Stimulated activated CD4-positive, alpha-beta T cell treated with anti-CD3 and anti-CD28 coated beads, Interleukin-1b, Interleukin-23, amount 100 ng/mL, for 1 hour (primary cell): ENCODE results near the gene AMPD2.

Experiments
- DNase-seq, 2 donors: peaks; one replicate each; pipeline ENCODE4 v3.0.0-alpha.2; 2020; ENCODE audit warnings: low read depth in 2 of 2

The AMPD2 gene

DNA sequence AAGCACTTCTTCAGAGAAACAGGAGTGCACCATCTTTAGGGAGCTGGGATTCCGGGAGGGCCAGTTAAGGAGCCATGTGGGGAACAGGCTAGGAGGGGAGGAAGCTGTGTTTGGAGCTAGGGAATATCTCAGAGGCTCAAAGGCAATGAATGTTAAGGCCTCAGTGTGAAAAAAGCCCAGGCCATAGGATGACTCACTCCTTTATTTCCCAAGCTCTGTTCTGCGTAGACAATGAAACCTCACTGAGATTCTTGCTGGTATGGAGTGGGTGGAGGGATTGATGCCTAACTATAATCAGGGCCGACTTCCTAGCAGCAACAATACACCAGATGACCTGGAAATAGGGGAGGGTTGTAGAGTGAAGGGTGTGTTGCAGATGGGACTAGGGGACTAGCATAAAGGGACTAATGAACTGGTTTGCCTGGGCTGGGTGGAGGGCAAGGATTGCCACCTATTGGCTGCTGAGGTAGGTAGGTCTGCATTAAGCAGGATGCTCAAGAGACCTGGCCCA, 2.3 kb upstream of the AMPD2 start:
- no peak for DNase-seq

DNA sequence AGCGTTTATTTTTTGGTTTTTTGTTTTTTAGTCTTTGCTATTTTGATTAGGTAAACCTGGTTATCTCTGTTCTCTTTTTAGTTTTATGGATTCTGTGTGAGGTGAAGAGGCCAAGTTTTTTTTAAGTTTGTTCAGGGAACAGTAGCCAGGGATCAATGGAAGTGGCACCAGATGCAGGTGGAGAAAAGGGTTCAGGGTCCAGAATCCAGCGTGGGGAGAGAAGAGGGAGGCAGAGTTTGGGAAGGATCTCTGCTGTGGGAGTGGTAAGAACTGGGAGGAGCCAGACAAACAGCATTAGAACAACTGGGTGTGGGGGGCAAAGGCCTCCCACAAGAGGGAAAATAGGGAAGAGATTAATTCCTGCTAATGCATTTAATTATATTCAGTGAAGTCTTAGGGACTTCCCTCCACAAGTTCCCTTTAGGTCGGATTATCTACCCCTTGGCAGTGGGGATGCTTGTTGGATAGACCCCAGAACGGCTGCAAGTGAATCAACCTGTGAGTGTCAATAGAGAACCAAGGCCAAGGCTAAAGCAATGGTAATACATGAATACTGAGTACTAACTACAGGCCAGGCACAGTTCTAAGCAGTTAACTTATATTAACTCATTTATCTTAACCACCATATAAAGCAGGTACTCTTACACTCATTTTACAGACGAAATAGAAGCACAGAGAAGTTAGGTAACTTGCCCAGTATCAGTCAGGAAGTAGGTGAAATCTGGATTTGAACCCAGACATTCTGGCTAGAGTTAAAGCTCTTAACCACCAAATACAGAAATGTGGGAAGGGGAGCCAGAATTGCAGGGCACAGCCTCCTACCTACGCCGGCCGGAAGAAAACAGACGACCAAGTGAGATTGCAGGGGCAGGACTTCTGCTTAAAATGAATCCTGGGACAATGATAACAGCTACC, 719 bp upstream of the AMPD2 start:
- DNase-seq: no peak

DNA sequence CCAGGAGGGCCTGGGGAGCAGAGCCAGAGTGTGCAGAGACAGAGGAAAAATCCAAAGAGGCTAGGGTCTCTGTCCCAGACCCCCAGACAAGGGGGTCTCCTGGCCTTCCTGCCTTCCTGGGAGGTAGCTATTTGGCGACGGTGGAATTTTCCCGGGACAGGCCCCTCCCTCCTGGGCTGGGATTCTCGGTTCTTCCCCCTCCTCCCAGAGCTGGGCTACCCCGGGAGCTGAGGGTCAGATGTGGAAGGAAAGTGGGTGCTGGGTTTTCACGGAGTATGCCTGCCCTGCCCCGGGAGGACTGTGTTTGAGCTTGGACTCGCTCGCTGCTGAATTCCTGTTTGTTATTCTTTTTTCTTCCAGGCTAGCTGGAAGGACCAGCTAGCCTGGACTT, 759 bp downstream of the AMPD2 start:
- no peak for DNase-seq

DNA sequence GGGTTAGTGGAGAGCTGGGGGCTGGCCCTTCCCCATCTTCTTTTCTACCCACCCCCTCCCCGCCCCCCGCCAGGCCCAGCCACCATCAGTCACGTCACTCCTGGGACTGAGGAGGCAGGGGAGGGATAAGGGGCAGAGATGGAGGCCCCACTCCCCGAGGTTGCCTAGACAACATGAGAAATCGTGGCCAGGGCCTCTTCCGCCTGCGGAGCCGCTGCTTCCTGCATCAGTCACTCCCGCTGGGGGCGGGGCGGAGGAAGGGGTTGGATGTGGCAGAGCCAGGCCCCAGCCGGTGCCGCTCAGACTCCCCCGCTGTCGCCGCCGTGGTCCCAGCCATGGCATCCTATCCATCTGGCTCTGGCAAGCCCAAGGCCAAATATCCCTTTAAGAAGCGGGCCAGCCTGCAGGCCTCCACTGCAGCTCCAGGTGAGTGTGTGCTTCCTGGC, 1.2 kb downstream of the AMPD2 start:
- peak; percentile 83 to 95 for DNase-seq

DNA sequence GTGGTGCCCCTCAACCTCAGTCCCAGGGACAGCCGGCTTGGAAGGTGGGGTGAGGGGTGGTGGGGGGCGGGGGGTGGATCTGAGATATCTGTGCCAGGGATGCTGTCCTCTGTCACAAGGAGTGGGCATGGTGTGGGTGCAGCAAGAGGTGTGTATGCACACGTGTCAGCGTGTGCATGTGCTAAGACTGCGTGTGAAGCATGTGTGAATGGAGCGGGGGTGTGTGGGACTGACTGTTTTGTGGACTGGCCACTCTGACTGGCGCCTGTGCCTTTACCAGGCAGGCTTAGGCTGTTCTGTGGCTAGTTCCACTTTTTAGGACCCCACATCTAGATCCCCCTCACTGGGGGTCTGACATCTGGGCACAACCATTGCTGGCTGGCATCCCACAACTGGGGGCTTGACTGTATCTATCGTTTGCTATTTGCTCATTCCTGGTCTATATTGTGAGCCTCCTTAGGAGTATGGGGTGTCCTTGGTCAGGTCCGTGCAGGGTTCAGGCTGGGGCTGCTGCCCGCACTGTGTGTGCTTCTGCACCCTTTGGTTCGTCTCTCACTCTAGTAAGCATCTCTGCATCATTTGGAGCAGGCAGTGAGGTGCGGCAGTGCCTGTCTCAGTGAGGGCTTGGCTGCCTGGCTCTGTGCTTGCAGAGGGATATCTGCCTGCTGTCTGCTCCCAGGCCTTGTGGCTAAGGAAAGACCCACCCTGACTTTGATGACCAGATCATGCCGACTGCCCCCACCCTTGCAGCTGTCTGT, 1.9 kb downstream of the AMPD2 start:
- no peak for DNase-seq

DNA sequence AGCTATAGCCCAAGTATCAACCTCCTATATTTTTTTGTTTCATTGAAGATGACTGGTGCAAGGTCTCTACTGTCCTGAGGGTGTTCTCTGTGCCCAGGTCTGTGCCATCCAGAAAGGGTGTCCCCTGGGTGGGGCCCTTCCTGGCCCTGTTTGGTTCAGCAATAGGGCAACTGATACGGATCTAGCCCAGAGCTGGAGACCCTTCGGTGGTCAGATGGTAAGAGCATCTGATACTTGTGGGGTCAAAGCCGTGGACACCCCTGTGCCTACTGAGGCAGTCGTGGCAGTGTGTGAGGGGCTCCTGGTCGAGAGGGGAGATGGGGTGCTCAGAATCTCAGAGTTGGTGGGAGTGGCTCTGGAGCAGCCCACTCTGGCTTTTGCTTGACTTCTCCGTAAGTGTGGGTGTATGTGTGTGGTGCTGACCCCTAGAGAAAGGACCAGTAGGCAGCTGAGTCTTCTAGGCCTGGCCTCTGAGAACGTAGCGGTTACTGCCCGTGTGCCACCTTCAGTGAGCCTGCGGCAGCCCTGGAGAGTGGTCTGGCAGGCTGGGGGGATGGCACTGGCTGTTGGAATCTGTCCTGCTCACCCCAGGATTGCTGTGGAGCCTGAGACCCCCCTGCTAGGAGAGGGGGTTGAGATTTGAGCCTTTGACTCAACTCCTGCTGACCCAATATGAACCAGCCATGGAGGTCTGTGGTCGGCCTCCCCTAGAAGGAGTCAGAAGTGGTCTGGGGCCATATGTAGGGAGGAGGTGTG, 2.7 kb downstream of the AMPD2 start:
- no peak for DNase-seq

DNA sequence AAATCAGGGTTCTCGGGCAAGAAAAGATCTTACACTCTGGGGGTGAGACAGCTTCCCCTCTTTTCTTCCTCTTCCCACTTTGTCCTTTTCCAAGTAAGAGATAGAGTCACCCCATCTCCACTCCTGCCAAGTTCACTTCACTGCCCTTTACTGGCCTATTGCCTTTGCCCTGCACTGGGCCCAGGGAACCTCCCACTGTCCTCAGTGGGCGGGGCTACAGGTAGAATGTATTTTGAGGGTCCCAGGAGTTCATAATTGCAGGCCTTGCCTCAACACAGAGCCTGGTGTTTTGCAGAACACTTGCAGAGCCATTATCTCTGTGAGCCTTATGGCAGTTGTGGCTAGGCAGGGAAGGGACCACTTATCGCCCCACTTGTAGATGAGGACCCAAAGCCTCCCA, 3.3 kb downstream of the AMPD2 start:
- DNase-seq: no peak

DNA sequence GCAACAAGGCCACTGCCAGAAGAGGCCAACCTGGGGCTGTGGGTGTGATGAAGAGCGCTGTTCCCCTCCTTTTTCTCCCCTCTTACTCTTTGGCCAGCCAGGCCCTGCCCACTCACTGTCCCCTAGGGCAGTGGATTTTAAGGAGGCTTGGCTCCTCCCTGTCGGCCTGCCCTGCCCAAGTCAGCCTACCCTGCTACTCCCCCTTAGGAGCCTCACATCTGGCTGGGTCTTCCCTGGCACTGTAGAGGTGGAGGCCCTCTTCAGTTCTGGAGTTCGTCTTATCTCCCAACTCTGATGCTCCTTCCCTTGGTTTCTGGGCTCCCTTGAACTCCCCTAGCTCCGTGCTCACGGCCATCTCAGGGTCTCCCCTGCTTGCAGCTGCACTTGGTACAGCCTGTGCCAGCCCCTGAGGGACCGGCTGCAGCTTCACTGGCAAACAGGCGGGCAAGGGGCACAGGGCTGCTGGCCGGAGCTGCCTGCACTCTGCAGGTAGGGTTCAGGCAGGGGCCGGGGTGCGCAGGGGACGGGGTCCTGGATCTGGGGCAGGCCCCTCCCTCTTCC, 4.0 kb downstream of the AMPD2 start:
- DNase-seq: no peak

DNA sequence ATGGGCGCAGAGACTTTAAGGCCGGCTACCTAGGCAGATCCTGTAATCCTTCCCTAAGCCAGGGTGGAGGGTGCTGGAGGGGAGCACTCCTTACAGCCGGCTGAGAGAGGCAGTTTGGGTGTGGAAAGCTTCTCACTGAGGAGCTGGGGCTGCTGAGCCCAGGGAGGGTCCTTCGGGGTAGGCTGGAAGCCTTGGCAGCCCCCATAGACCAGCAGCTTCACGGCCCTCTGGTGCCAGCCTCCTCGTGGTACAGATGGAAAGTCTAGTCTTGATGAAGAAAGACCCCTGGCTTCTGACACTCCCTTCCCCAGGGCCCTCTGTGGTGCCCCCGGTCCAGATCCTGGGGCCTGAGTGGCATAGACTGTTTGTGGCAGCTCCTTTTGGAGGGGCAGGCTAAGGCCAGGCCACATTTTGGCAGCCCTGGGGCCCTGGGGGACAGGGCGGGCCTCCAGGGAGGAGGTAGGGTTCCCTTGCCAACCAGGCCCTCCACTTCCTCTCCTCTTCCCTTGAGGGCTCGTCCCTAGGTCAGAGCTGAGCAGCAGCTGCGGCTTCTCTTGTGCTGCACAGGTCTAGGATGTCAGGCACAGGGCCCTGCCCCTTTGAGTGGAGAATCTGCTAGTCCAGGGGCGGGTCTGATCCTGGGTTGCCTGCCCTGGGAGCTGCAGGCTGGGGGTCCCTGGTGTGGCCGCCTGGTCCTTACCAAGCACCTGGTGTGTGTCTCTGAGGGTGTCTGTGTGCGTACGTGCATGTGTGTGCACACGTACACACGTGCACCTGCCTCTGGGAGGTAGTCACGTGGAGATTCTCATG, 4.8 kb downstream of the AMPD2 start:
- no peak for DNase-seq

DNA sequence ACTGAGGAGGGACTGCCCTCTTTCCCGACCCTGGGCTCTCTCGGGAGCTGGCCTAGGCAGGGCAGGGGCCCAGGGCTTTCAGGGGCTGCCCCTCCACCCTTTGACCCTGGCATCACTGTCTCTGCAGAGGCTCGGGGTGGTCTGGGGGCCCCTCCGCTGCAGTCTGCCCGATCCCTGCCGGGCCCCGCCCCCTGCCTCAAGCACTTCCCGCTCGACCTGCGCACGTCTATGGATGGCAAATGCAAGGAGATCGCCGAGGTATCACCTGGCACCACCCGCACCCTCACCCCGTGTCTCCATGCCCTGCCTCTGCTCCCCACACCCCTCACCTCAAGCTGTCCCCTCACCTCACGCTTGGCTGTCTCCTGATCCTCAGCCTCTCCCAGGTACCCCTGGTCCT, 5.5 kb downstream of the AMPD2 start:
- no peak for DNase-seq

DNA sequence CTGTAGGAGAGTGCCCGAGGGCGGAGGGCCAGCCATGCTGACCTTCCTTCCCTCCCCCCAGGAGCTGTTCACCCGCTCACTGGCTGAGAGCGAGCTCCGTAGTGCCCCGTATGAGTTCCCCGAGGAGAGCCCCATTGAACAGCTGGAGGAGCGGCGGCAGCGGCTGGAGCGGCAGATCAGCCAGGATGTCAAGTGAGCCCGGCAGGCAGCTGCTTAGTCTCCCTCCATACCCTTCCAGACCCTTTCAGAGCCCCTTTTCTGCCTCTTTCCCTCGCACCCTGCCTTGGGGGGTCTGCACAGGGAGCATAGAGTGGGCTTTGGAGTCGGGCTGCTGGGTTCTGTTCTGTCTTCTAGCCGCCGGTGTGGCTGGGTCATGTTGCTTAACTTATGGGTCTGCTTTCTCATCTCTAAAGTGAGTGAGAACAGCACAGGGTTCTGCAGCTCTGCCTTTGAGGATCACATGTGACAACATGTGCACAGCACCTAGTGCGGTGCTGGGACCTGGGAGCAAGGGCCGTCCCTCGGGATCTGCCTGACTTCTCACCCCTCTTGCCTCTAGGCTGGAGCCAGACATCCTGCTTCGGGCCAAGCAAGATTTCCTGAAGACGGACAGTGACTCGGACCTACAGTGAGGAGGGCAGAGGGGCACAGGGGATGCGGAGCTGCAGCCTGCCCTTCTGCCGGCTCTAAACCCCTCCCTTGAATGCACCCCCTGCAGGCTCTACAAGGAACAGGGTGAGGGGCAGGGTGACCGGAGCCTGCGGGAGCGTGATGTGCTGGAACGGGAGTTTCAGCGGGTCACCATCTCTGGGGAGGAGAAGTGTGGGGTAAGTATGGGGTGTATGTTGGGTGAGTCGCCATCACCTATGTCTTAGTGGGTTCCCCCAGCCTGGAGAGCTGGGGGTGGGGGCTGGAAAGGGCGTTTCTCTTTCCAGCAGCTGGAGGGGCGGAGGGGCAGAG, 6.2 kb downstream of the AMPD2 start:
- no peak for DNase-seq

DNA sequence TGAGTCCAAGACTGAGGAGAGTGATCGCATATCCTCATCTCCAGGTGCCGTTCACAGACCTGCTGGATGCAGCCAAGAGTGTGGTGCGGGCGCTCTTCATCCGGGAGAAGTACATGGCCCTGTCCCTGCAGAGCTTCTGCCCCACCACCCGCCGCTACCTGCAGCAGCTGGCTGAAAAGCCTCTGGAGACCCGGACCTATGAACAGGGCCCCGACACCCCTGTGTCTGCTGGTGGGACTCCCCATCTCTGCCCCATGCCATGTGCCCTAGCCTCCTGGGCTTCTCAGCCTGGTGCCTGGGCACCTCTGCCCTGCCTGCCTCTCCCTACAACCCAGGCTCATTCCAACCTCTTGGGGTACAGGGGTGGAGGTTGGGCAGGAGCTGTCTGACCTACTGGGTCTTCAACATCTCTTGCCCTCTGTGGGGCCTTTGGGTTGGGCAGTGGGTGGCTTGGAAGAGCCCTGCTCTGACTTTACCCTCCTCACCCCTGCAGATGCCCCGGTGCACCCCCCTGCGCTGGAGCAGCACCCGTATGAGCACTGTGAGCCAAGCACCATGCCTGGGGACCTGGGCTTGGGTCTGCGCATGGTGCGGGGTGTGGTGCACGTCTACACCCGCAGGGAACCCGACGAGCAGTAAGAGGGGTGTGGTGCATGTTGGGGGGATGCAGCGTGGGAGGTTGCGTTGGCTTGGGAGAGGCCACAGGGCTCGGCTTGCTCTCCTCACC, 7.2 kb downstream of the AMPD2 start:
- DNase-seq: no peak

DNA sequence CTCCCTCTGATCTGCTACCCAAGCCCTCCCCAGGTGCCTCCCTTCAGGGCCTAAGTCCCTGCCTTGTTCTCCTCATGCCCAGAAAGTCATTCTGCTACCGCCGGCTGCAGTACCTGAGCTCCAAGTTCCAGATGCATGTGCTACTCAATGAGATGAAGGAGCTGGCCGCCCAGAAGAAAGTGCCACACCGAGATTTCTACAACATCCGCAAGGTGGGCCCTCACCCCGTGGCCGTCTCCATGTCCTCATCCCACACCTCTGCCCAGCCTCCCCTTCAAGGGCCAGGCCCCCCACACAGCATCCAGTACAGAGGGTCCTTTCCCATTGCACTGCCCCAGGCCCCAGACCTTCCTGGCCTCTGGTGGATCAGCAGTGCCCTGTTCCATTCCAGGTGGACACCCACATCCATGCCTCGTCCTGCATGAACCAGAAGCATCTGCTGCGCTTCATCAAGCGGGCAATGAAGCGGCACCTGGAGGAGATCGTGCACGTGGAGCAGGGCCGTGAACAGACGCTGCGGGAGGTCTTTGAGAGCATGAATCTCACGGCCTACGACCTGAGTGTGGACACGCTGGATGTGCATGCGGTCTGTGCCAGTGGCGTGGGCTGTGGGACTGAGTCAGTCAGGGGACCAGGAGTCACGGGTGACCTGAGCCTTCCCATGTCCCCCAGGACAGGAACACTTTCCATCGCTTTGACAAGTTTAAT, 8.2 kb downstream of the AMPD2 start:
- DNase-seq: no peak

DNA sequence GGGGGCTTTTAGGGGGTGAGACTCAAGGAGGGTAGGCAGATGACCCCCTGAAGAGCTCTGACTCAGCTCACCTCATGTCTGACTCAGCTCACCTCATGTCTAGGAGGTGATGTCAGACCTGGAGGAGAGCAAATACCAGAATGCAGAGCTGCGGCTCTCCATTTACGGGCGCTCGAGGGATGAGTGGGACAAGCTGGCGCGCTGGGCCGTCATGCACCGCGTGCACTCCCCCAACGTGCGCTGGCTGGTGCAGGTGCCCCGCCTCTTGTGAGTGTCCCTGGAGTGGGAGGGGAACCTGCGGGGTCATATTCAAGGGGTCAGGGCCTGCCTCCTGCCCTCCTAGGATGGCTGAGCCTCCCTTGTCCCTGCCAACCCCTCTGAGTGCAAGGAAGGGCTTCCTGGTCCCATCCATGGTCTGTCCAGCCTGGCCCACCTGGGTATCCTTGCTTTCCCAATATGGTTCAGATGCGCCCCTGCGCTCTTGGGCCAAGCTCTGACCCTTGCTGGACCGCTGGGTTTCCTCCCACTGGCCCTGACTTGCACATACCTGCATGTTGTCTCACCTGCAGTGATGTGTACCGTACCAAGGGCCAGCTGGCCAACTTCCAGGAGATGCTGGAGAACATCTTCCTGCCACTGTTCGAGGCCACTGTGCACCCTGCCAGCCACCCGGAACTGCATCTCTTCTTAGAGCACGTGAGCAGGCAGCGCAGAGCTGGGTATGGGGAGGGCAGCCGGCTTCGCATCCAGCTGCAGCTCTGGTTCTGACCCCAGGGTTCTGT, 9.1 kb downstream of the AMPD2 start:
- DNase-seq: no peak

DNA sequence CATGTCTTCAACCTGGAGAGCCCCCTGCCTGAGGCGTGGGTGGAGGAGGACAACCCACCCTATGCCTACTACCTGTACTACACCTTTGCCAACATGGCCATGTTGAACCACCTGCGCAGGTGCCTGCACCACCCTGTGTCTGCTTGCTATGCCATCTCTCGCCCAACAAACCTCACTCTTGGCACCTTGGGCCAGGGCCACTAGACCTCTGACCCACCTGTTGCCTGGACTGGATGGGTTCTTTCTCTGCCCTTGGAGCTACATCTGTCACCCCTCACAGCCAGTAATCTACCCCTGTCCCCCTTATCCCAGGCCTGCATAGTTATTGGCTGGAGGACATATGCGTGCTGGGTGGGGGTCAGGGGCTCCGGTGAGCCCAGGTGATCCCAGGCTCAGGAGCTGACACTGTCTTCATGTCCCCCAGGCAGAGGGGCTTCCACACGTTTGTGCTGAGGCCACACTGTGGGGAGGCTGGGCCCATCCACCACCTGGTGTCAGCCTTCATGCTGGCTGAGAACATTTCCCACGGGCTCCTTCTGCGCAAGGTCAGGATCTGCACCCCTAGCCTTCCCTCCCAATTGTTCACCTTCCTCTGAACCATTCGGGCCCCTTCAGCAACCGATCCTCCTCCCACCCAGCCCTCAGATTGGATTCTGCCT, 9.9 kb downstream of the AMPD2 start:
- no peak for DNase-seq

DNA sequence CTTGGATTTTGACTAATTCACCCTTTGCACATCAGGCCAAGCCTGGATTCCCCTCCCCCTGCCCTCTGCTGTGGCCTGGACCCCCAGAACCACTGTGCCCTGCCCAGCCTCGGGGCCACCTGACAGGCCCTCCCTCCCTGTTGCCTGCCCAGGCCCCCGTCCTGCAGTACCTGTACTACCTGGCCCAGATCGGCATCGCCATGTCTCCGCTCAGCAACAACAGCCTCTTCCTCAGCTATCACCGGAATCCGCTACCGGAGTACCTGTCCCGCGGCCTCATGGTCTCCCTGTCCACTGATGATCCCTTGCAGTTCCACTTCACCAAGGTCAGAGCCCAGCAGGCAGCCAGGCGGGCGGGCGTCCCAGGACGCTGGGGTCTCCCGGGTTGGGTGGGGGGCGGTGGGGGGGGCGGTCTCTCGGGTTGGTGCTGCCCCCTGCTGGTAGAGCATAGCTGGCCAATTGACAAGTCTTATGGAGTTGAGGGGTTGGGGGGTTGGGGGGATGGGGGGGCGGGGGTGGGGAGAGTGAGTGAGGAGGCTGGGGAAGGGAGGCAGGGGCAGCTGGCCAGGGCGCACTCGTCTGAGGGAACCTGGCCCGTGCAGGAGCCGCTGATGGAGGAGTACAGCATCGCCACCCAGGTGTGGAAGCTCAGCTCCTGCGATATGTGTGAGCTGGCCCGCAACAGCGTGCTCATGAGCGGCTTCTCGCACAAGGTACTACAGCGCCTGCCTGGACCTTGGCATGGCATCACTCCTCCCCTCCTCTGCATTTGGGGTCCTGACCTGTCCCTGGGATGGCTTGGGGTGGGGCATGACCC, 10.7 kb downstream of the AMPD2 start:
- DNase-seq: peak in 1 of 2 donors; percentile 23
